ENCODE results near the gene GAS7.

DNA sequence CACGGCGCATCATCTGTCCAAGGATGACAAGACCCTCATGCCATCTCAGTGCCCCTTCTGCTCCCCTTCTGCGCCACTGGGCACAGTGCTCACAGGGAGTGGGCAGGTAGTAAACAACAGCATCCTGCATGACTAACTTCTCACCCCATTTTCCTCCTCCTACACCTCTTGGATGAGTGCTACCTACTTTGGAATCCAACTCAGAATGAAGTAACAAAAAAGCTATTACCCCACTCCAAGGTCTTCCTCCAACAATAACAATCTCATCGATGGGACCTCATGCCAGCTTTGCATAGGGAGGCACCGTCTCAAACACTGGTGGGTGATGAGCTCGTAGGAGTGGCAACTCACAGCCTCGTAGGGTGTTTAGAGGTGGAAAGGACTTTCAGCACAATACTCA is 194.7 kb downstream of the GAS7 start:
- TF ChIP-seq, protein P1, sequence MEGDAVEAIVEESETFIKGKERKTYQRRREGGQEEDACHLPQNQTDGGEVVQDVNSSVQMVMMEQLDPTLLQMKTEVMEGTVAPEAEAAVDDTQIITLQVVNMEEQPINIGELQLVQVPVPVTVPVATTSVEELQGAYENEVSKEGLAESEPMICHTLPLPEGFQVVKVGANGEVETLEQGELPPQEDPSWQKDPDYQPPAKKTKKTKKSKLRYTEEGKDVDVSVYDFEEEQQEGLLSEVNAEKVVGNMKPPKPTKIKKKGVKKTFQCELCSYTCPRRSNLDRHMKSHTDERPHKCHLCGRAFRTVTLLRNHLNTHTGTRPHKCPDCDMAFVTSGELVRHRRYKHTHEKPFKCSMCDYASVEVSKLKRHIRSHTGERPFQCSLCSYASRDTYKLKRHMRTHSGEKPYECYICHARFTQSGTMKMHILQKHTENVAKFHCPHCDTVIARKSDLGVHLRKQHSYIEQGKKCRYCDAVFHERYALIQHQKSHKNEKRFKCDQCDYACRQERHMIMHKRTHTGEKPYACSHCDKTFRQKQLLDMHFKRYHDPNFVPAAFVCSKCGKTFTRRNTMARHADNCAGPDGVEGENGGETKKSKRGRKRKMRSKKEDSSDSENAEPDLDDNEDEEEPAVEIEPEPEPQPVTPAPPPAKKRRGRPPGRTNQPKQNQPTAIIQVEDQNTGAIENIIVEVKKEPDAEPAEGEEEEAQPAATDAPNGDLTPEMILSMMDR (IDR thresholded peaks at IDR 0.05; ENCODE audit: insufficient read depth, low read depth, low read length) = no peak
- TF ChIP-seq EZH2 (IDR thresholded peaks at IDR 0.05; ENCODE audit: insufficient read depth, low read length) = no peak
